HG03196 (cell line): ENCODE data around the gene MMP24OS.
"Not testable (repeated sequence)": the region's sequence is repeated elsewhere in the genome, so short reads cannot be mapped to it uniquely, and the experiment has no call there.

Experiments used
- ATAC-seq: cut with Tn5 transposase; IDR thresholded peaks from one replicate; pipeline ENCODE4 v1.9.1; 2021; ENCODE audit not compliant: unreplicated experiment

Gene MMP24OS

DNA sequence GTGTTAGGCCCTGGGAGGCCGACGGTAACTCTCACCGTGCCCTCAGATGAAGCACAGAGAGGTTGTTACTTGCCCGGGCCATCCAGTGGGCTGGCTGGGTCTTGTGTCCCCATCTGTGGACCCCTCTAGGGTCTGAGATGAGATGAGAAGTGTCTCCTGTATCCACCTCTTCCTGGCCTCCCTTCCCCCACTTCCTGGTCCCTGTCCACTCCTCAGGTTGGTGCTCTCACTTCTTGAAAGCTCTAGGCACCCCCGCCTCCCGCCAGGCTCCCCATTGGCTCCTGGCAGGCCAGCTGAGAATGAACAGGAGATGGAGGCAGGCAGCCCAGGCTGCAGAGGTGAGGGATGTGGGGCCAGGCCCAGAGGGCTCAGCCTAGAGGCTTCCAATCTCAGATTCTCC, 1.5 kb downstream of the MMP24OS start:
- no peak for ATAC-seq

DNA sequence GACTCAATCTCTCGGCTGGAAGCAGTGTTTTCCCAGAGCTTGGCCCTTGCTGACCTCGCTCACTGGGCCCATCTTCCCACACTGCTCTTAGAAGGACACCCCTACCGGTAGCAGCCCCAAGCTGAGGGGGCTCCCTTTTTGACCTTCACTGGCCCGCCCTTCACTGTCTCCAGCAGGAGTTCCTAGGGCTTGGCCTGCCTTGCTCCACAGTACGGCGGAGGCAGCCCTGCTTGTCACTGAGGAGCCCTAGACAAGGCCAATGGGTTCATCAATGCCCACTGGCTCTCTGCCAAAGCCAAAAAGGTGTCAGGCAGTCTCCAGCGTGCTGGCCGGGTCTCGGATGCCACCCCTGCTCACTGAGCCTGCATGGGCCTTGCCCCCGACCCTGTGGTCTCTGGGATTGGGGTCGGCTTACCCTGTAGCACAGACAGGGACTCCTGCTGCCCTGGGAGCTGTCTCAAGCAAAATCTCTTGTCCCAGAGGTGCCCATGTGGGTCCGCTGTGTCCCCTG, 2.1 kb downstream of the MMP24OS start:
- ATAC-seq = no peak

DNA sequence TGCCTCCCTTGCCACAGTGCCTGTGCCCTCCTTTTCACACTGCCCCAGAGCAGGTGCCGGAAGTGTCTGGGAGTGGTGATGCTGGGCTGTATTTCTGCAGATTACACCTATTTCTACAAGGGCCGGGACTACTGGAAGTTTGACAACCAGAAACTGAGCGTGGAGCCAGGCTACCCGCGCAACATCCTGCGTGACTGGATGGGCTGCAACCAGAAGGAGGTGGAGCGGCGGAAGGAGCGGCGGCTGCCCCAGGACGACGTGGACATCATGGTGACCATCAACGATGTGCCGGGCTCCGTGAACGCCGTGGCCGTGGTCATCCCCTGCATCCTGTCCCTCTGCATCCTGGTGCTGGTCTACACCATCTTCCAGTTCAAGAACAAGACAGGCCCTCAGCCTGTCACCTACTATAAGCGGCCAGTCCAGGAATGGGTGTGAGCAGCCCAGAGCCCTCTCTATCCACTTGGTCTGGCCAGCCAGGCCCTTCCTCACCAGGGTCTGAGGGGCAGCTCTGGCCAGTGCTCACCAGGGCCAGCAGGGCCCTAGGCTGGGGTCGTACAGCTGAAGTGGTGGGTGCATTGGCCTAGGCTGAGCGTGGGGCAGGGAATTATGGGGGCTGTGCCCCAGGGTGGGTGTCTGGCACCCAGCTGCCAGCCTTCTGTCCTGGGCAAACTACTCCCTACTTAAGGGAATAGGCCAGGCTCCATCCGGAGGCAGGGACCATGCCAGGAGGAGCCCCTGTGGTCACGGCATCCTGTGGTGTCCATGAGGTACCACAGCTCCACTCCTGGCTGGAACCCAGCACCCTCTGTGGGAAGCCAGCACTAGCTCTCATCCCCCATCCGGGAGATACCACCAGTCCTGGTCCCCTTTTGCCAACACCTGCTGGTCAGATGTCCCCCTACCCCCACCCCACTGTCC, 3.5 kb downstream of the MMP24OS start:
- no peak for ATAC-seq

DNA sequence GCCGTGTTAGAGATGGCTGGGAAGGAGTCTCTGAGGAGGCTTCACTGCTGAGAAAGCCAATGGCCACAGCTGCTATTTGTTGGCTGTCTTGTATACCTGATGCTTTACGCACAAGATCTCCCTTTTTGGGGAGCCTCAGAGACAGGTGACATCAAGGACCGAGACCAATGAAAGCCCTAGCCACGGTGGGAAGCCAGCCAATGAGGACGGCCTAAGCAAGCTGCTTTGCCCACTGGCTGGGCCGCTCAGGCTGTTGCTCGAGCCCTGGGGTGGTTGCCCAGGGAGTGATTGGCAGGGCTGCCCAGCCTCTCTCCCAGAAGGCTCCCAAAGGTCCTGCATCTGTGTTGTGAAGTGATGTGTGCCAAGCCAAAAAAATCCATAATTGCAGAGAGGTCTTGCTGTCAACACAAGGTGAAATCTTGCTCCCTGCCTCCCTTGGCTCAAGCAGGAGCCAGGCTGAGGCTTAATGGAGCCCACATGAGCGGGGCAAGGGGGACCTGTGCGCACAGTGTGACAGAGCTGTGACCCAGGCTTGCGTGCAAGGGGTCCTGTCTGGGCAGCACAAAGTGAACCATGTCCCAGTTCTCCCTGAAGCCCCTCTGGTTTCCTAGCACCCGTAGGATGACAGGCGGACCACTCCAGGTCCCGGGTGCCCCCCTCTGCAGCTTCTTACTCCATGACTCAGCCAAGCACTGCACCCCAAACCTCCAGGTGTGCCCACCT, 4.3 kb downstream of the MMP24OS start:
- no peak for ATAC-seq

DNA sequence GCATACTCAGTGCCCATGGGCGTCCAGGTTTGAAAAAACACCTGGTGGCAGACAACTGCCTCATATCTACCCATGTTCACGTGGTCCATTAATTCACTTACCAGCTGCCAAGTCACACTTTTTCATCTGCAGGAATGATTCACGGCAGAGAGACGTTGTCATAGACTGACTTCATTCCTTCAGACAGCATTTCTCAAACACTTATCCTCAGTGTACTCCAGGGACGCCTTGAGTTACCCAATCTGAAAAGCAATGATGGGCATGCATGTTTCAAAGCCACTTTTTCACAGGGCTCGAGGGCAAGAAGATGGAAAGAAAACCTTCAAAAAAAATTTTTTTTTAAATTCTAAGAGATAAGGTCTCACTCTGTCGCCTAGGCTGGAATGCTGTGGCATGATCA, 6.0 kb downstream of the MMP24OS start:
- no peak for ATAC-seq

DNA sequence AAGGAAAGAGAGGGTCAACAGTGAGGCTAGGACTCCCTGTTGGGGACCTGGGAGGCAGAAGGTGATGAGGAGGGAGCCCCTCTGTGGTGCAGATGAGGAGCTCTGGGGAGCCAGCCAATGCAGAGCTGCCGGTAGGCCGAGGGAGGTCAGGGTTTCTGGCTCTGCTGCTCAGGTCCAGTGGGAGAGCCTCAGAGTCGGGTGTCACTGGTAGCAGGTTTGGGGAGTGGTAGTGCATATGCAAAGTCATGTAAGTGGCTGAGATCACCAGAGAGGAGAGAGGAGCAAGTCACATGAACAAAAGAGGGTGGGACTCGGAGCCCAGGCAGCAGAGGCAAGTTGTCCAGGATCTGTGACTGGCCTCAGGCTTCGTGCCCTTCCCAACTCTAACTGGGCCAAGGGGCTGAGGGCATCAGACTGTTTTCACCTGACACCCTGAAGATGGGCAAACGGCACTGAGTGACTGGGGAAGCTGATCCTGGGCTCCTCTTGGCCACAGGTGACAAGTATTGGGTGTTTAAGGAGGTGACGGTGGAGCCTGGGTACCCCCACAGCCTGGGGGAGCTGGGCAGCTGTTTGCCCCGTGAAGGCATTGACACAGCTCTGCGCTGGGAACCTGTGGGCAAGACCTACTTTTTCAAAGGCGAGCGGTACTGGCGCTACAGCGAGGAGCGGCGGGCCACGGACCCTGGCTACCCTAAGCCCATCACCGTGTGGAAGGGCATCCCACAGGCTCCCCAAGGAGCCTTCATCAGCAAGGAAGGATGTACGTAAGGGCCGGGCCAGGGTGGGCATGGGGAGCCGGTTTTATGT, 6.6 kb downstream of the MMP24OS start:
- no peak for ATAC-seq

DNA sequence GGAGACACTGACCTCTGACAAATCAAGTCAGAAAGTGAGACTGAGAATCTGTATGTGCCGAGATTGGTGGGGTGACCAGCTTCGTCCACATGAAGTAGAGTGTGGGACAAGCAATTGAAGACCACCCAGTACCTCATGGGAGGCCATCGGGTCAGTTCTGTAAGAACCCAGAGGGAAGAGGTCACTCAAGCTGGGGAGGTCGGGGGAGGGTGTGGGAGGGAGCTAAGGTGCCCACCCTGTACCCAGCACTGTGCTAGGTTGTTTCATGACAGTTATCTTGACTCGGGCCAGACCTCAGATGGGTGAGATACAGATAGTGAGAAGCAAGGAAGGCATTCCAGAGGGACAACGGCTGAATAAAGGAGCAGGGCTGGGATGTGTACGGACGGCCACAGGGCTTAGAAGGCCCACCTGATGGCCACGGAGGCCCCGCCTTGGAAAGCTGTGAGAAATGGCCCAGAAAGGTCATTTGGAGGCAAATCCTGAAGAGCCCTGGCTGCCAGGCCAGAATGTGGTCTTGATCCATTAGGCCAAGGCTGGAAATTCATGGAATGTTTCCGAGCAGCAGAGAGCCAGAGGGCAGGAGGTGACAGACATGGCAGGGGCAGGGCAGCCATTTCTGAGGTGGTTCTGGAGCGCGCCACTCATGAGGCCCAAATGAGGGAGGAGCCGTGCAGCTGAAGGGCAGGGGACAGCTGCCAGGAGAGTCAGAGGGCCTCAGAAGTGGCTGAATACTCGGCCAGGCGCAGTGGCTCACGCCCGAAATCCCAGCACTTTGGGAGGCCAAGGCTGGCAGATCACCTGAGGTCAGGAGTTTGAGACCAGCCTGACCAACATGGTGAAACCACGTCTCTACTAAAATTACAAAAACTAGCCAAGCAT, 7.7 kb downstream of the MMP24OS start:
- no peak for ATAC-seq

DNA sequence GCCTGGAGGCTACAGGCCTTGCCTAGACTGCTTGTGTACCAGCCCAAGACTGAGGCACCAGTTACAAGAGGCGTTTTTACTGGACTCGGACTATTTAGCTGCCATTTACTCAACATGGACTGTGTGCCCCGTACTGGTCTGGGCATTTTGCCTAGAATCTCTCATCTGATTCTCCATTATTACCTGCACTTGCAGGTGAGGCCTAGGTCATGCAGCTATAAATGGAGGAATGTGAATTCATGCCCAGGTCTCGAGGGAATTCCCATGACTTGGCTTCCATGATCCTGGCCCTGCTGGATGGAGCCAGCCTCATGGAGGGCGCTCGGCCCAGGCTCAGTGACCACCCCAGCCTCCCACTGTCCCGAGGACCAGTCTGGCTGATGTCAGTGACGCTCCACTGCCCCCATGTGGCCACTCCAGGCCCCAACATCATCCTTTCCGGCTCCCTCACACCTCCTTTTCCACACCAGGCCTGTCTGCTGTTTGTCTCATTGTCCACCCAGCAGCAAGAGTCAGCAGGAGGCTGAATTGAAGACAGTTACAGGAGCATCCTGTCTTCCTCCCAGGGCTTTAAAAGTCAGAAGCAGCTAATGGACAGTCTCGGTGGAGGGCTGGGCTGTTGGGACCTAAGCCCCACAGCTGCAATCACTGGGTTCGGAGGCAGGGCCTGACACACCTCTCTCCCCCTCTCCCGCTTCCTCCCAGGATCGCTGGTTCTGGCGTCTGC, 8.7 kb downstream of the MMP24OS start:
- ATAC-seq = no peak

DNA sequence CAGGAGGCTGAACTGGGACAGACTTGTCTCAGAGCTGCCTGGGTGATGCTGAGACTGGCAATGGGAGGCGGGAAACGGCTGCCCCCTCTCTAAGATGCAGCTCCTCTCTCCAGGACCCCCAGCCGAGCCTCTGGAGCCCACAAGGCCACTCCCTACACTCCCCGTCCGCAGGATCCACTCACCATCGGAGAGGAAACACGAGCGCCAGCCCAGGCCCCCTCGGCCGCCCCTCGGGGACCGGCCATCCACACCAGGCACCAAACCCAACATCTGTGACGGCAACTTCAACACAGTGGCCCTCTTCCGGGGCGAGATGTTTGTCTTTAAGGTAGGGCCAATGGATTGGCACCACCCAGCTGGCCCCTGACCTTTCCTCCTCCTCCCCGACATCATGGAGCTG, 10.8 kb downstream of the MMP24OS start:
- no peak for ATAC-seq

DNA sequence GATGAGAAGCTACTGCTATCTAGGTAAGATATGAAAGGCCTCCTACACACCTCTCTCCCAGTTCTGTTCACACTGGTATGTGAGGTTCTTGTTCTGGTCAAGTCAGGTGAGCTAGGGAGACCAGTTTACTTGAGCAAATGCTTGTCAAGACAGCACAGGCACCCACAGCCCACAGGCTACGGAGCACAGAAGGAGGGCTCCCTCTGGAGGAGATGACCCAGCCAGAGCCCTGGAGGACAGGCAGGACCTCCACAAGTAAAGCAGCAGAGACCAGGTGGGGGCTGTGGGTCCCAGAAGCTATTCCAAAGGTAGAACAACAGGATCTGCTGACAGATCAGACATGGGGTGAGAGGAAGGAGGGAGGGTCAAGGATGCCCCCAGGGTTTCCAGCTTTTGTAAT, 13.2 kb downstream of the MMP24OS start:
- ATAC-seq = no peak

DNA sequence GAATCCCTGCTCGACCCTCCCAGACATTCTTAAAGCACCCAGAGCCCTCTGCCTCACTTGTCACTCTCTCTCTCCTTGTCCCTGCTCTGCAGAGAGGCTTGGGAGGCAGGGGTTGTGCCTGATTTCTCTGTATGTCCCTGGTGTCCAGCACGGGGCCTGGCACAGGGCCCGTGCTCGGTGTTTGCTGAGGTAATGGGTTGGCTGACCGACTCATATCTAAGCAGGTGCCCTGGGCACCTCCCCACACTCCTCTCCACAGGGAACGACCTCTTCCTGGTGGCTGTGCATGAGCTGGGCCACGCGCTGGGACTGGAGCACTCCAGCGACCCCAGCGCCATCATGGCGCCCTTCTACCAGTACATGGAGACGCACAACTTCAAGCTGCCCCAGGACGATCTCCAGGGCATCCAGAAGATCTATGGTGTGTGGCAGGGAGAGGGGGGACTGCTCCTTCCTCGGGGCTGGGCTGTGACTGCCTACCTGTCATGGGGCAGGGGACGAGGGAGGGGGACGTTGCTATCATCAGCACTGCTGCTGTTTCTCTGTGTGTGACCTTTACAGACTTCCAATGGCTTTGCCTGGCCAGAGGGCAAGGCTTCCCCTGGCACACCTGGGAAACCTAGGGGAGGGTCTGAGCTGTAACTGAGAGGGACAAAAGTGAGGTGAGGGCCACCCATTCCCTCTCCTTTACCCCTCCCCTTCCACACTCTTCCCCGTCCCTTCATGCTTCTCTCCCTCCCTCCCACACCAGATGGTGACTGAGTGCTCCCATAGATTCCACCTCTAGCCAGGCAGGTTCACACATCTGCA, 14.2 kb downstream of the MMP24OS start:
- no peak for ATAC-seq

DNA sequence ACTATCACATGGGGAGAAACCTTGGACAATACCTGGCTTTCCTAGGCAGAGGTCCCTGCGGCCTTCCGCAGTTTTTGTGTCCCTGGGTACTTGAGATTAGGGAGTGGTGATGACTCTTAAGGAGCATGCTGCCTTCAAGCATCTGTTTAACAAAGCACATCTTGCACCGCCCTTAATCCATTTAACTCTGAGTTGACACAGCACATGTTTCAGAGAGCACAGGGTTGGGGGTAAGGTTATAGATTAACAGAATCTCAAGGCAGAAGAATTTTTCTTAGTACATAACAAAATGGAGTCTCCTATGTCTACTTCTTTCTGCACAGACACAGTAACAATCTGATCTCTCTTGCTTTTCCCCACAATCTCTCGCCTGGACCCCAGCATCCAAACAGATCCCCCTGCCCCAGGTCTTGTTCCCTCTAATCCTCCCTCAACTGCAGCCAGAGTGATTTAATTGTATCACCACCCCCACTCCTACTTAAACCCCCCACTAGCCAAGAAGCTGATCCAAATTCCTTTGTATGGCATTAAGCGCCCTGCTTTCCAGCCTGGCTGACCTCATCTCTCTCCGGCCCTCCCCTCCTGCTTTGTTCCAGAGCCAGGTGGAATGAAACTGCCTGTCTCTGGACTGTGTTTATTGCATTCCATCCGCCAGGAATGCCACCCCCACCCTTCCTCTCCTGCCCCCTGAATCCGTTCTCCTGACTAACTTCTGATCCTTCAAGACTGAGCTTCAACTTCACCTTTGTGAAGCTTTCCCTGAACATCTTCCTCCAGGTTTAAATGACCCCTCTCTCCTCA, 15.0 kb downstream of the MMP24OS start:
- not testable (repeated sequence) for ATAC-seq

DNA sequence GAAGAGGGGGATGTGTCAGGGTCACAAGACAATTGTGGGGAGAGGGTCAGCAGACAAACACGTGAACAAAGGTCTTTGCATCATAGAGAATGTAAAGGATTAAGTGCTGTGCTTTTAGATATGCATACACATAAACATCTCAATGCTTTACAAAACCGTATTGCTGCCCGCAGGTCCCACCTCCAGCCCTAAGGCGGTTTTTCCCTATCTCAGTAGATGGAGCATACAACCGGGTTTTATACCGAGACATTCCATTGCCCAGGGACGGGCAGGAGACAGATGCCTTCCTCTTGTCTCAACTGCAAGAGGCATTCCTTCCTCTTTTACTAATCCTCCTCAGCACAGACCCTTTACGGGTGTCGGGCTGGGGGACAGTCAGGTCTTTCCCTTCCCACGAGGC, 15.6 kb downstream of the MMP24OS start:
- ATAC-seq = not testable (repeated sequence)

DNA sequence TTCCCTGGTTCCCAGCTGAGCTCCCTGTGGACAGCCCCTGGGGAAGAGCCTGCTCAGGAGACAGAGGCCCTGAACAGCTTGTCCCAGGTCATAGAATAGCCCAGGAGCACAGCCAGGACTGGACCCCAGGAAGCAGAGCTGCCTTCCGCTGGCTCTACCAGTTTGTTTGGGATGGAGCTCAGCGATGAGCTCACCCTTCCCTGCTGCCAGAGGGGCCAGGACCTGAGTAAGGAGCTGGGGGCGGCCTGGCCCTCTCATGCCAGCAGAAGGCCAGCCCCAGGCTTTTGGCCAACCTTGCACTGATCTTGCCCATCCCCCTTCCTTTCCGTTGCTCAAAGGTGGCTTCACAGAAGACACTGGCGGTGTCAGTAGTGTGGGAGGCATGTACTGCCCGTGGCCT, 17.5 kb downstream of the MMP24OS start:
- ATAC-seq = no peak

DNA sequence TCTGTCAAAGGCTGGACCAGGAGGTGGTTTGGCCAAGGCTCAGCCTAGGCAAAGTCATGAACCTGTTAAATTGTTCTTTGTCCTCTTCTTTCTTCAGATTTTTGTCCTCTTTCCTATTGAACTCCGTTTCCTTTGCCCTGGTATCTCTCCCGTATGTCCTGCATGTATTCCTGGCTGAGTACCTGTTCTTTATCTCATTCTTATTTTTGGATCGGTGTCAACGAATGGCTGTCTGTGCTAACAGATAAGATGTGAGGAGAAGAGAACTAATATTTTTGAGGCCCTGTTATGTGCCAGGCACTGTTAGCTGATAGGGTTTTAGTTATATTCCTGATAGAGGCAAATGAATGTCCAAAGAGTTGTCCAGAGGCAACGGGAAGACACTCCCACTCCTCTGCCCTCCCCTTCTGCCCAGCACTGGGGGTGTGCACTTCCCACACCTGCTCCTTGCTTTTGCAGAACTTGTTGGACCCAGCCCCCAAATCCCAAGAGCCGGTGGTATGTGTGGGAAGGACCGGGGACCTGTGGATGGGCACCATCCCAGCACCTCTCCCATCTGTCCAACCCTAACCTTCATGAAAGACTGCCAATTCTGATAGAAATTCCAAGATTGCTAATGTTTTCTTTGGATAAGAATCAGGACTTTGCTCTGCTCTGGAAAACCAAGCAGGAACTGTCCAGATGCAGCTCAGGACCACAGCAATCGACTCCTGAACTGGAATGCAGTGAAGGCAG, 20.6 kb downstream of the MMP24OS start:
- no peak for ATAC-seq

DNA sequence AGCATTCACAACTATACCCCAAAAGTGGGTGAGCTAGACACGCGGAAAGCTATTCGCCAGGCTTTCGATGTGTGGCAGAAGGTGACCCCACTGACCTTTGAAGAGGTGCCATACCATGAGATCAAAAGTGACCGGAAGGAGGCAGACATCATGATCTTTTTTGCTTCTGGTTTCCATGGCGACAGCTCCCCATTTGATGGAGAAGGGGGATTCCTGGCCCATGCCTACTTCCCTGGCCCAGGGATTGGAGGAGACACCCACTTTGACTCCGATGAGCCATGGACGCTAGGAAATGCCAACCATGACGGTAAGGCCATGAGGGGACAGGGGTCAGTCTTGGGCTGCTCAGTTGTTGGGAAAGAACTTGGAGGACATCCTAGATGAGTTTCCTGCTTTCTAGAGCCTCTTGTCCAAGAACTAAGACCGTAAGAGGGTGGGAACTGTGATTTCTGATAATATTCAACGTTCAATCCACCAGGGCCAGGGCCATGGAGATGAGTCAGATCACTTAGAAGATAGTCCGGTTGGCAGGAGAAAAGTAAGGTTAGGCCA, 23.4 kb downstream of the MMP24OS start:
- no peak for ATAC-seq

DNA sequence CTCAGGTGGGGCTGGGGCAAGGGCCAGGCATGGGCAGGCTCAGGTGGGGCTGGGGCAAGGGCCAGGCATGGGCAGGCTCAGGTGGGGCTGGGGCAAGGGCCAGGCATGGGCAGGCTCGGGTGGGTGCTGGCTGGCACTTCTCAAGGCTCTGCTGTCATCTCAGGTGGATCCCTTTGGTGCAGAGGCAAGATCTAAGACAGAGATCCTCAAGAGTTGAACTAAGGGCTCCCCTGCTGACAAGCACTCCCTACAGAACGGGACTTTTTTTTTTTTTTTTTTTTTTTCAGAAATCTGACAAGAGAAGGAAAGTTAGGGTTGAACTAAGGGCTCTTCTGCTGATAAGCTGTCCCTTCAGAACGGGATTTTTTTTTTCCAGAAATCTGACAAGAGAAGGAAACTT, 24.9 kb downstream of the MMP24OS start:
- no peak for ATAC-seq
